22Rv1 (cell line): Measurements from ENCODE around the gene CCSER1.

Experiments
- ZFX ChIP-seq: fragments of 450-650 bp; IDR thresholded peaks from 2 replicates; pipeline ENCODE4 v1.6.1; 2017; ENCODE audit warnings: antibody characterized with exemption, borderline replicate concordance
- TF ChIP-seq, protein P1 (sequence below): fragments of 450-650 bp; IDR thresholded peaks from 2 replicates; pipeline ENCODE4 v1.5.1; 2017; ENCODE audit warnings: mild to moderate bottlenecking

DNA sequence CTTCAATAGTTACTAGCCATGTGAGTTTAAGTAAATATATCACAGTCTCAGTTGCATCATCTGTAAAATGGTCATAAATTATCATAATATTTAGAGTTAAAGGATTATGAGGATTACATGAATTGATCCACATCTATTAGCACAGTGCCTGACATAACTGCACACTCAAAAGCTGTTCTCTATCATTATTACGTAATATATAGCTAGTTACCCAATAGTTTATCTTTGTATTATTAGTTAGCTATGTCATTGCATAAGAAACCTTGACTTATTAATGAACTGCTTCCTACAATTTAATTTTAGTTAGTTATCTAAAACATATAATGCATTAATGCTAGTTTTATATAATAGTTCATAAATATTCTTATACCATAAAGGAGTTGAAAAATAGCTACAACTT, 1099.7 kb downstream of the CCSER1 start:
- TF ChIP-seq, protein P1, sequence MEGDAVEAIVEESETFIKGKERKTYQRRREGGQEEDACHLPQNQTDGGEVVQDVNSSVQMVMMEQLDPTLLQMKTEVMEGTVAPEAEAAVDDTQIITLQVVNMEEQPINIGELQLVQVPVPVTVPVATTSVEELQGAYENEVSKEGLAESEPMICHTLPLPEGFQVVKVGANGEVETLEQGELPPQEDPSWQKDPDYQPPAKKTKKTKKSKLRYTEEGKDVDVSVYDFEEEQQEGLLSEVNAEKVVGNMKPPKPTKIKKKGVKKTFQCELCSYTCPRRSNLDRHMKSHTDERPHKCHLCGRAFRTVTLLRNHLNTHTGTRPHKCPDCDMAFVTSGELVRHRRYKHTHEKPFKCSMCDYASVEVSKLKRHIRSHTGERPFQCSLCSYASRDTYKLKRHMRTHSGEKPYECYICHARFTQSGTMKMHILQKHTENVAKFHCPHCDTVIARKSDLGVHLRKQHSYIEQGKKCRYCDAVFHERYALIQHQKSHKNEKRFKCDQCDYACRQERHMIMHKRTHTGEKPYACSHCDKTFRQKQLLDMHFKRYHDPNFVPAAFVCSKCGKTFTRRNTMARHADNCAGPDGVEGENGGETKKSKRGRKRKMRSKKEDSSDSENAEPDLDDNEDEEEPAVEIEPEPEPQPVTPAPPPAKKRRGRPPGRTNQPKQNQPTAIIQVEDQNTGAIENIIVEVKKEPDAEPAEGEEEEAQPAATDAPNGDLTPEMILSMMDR = no peak
- no peak for TF ChIP-seq ZFX
